Neural progenitor cell (in vitro differentiated cells): Measurements from ENCODE around the gene ABCC8. TPM values are rescaled to one million over a fixed set of nuclear protein-coding genes. Genes with fewer than 3 reads are reported as not detected.

Experiments used
- DNase-seq: peaks from one replicate; pipeline ENCODE4 v3.0.0-alpha.2; 2016; ENCODE audit warnings: low spot score
- H2AFZ ChIP-seq: fragments of 200-600 bp; sonication (generic); replicated peaks from 2 replicates; pipeline ENCODE4 v1.6.1; 2016; ENCODE audit warnings: antibody characterized with exemption
- H3F3A ChIP-seq: fragments of 200-600 bp; sonication (generic); 2 replicates; pipeline ENCODE4 v1.6.1; 2016; ENCODE audit warnings: antibody characterized with exemption, low read depth
- H3K27ac ChIP-seq: fragments of 200-600 bp; sonication (generic); 2 replicates; pipeline ENCODE4 v1.5.1; 2016; ENCODE audit warnings: mild to moderate bottlenecking
- H3K27me3 ChIP-seq: fragments of 200-600 bp; sonication (generic); 2 replicates; pipeline ENCODE4 v1.6.1; 2016; ENCODE audit warnings: mild to moderate bottlenecking, moderate library complexity
- H3K36me3 ChIP-seq: fragments of 200-600 bp; sonication (generic); 2 replicates; pipeline ENCODE4 v1.5.1; 2016
- H3K4me1 ChIP-seq: fragments of 200-600 bp; sonication (generic); 2 replicates; pipeline ENCODE4 v1.6.1; 2016; ENCODE audit warnings: mixed run types
- H3K4me2 ChIP-seq: fragments of 200-600 bp; sonication (generic); 2 replicates; pipeline ENCODE4 v1.6.1; 2016
- H3K4me3 ChIP-seq: fragments of 200-600 bp; sonication (generic); 2 replicates; pipeline ENCODE4 v1.5.1; 2016
- H3K79me2 ChIP-seq: fragments of 200-600 bp; sonication (generic); 2 replicates; pipeline ENCODE4 v1.6.1; 2016; ENCODE audit warnings: low read depth
- H3K9ac ChIP-seq: fragments of 200-600 bp; sonication (generic); 2 replicates; pipeline ENCODE4 v1.6.1; 2016
- H3K9me3 ChIP-seq: fragments of 200-600 bp; sonication (generic); 2 replicates; pipeline ENCODE4 v1.5.1; 2016; ENCODE audit warnings: low read depth
- H4K20me1 ChIP-seq: fragments of 200-600 bp; sonication (generic); 2 replicates; pipeline ENCODE4 v1.6.1; 2016; ENCODE audit warnings: low read depth
- H3K27ac Mint-ChIP-seq: 3 replicates; pipeline ENCODE4 v1.8.0; 2021; ENCODE audit warnings: mixed read lengths
- H3K27me3 Mint-ChIP-seq: 2 replicates; pipeline ENCODE4 v1.8.0; 2022; ENCODE audit warnings: low read depth, mild to moderate bottlenecking, inconsistent platforms, moderate library complexity, mixed read lengths; ENCODE audit not compliant: insufficient read depth
- H3K36me3 Mint-ChIP-seq: 3 replicates; pipeline ENCODE4 v1.8.0; 2021; ENCODE audit warnings: mixed read lengths
- H3K4me1 Mint-ChIP-seq: 3 replicates; pipeline ENCODE4 v1.8.0; 2021; ENCODE audit warnings: mixed read lengths
- H3K4me3 Mint-ChIP-seq: 3 replicates; pipeline ENCODE4 v1.8.0; 2021; ENCODE audit warnings: mild to moderate bottlenecking, moderate library complexity, mixed read lengths
- H3K9me3 Mint-ChIP-seq: 3 replicates; pipeline ENCODE4 v1.8.0; 2020; ENCODE audit warnings: mixed read lengths
- CTCF ChIP-seq: fragments of 200-600 bp; sonication (generic); IDR thresholded peaks from 2 replicates; pipeline ENCODE4 v1.5.1; 2017; ENCODE audit warnings: antibody characterized with exemption, mild to moderate bottlenecking
- EZH2 ChIP-seq: fragments of 200-600 bp; sonication (generic); IDR thresholded peaks from 2 replicates; pipeline ENCODE4 v1.6.1; 2017; ENCODE audit warnings: antibody characterized with exemption, mild to moderate bottlenecking, moderate library complexity
- EZH2phosphoT487 ChIP-seq: fragments of 200-600 bp; sonication (generic); IDR thresholded peaks from 2 replicates; pipeline ENCODE4 v1.6.1; 2017; ENCODE audit warnings: antibody characterized with exemption
- total RNA-seq: library from RNA; depleted of rRNA; stranded (reverse); fragments of >200 nt; gene quantifications from 2 replicates; pipeline ENCODE4 v1.2.3, GENCODE V29; 2015; ENCODE audit warnings: low replicate concordance

The ABCC8 gene
- total RNA-seq, 1 donor from 2014 or later: 0.32 TPM

GRCh38 chr11:17379383-17380180 lies 97.1 kb downstream of the ABCC8 start:
- H3K27me3 ChIP-seq: no peaks in the 10 kb centered on the region
- TF ChIP-seq CTCF: no peak
- TF ChIP-seq EZH2: no peak
- no peak for TF ChIP-seq EZH2phosphoT487
- H3K4me3 ChIP-seq: no peak overlapping the region
- no peak for DNase-seq
- no peaks in the 10 kb centered on the region for H3K9me3 ChIP-seq
- no peak overlapping the region for H3K4me2 ChIP-seq
- no peaks in the 10 kb centered on the region for H3F3A ChIP-seq
- Mint-ChIP-seq H3K9me3 (peaks cover 6% of the 10 kb centered on the region), H3K4me3 (no peak overlapping the region), H3K27me3 (no peaks in the 10 kb centered on the region), H3K36me3 (peaks cover 20% of the 10 kb centered on the region), H3K4me1 (no peaks in the 10 kb centered on the region), H3K27ac (no peak overlapping the region)
- H2AFZ ChIP-seq: no peak overlapping the region
- no peaks in the 10 kb centered on the region for H3K36me3 ChIP-seq
- no peaks in the 10 kb centered on the region for H4K20me1 ChIP-seq
- H3K9ac ChIP-seq: no peak overlapping the region
- no peaks in the 10 kb centered on the region for H3K79me2 ChIP-seq
- H3K4me1 ChIP-seq: peaks cover 3% of the 10 kb centered on the region
- no peak overlapping the region for H3K27ac ChIP-seq

- Histone ChIP-seq H3K9me3 (no peaks in the 10 kb centered on the region), H3K27ac (no peak overlapping the region), H3K36me3 (no peaks in the 10 kb centered on the region), H4K20me1 (no peaks in the 10 kb centered on the region), H3K27me3 (no peaks in the 10 kb centered on the region), H3F3A (no peaks in the 10 kb centered on the region), H3K4me2 (no peak overlapping the region), H2AFZ (no peak overlapping the region), H3K79me2 (no peaks in the 10 kb centered on the region), H3K4me1 (peaks cover 3% of the 10 kb centered on the region), H3K9ac (no peak overlapping the region), H3K4me3 (no peak overlapping the region)
- Mint-ChIP-seq H3K4me3 (no peak overlapping the region), H3K9me3 (peaks cover 9% of the 10 kb centered on the region), H3K27me3 (no peaks in the 10 kb centered on the region), H3K36me3 (peaks cover 24% of the 10 kb centered on the region), H3K4me1 (no peaks in the 10 kb centered on the region), H3K27ac (no peak overlapping the region)
- no peak for DNase-seq
- TF ChIP-seq CTCF (no peak), EZH2 (no peak), EZH2phosphoT487 (no peak)
Observed at GRCh38 chr11:17378655-17379054, 98.0 kb downstream of the ABCC8 start.

- no peaks in the 10 kb centered on the region for H3K27me3 ChIP-seq
- no peak overlapping the region for H3K4me3 Mint-ChIP-seq
- no peak overlapping the region for H3K27ac Mint-ChIP-seq
- H3K4me2 ChIP-seq: no peak overlapping the region
- peaks cover 7% of the 10 kb centered on the region for H3K9me3 ChIP-seq
- H3K9ac ChIP-seq: no peak overlapping the region
- H3K36me3 Mint-ChIP-seq: peaks cover 41% of the 10 kb centered on the region
- no peak overlapping the region for H3K4me3 ChIP-seq
- peaks cover 25% of the 10 kb centered on the region for H3K9me3 Mint-ChIP-seq
- no peak overlapping the region for H3K27ac ChIP-seq
- no peak for TF ChIP-seq EZH2
- no peak for TF ChIP-seq EZH2phosphoT487
- no peak for TF ChIP-seq CTCF
- H3K79me2 ChIP-seq: no peaks in the 10 kb centered on the region
- peaks cover 3% of the 10 kb centered on the region for H3K4me1 ChIP-seq
- no peaks in the 10 kb centered on the region for H3K27me3 Mint-ChIP-seq
- H4K20me1 ChIP-seq: no peaks in the 10 kb centered on the region
- no peaks in the 10 kb centered on the region for H3K4me1 Mint-ChIP-seq
- H3K36me3 ChIP-seq: no peaks in the 10 kb centered on the region
- H2AFZ ChIP-seq: no peak overlapping the region
- H3F3A ChIP-seq: no peaks in the 10 kb centered on the region
- no peak for DNase-seq
Observed at GRCh38 chr11:17376493-17376892, 100.2 kb downstream of the ABCC8 start.
